Gastroesophageal sphincter (tissue), 3 donors: Measurements from ENCODE around the gene ACOT4.

Experiments used
- CTCF ChIP-seq, 4 experiments: fragments of 200-600 bp in 2 of 4; fragments of 450-650 bp in 2 of 4; sonication (generic) in 1 of 4; IDR thresholded peaks; one replicate each; pipeline ENCODE4 v1.5.1; 2017 to 2019; ENCODE audit warnings: antibody characterized with exemption in 4 of 4, mild to moderate bottlenecking in 2 of 4, moderate library complexity in 2 of 4
- POLR2A ChIP-seq, 2 donors: fragments of 450-650 bp; IDR thresholded peaks; one replicate each; pipeline ENCODE4 v1.6.1; 2017; ENCODE audit warnings: antibody characterized with exemption in 2 of 2, mild to moderate bottlenecking in 2 of 2, moderate library complexity in 1 of 2

GRCh38 chr14:73599499-73599898, 7.8 kb downstream of the ACOT4 start:
- TF ChIP-seq CTCF (IDR thresholded peaks at IDR 0.05) (no peak), POLR2A (IDR thresholded peaks at IDR 0.05) (no peak)
